ENCODE results near the gene ZNF205. TPM values are rescaled to one million over a fixed set of nuclear protein-coding genes. Genes with fewer than 3 reads are reported as not detected.

Gene ZNF205
- total and polyA plus RNA-seq, 2 of the 13 experiments (the other 11 are each of a cell fraction or from before 2014, with no cell fraction given) = 5.8 to 10.2 TPM

- TF ChIP-seq, protein P1, sequence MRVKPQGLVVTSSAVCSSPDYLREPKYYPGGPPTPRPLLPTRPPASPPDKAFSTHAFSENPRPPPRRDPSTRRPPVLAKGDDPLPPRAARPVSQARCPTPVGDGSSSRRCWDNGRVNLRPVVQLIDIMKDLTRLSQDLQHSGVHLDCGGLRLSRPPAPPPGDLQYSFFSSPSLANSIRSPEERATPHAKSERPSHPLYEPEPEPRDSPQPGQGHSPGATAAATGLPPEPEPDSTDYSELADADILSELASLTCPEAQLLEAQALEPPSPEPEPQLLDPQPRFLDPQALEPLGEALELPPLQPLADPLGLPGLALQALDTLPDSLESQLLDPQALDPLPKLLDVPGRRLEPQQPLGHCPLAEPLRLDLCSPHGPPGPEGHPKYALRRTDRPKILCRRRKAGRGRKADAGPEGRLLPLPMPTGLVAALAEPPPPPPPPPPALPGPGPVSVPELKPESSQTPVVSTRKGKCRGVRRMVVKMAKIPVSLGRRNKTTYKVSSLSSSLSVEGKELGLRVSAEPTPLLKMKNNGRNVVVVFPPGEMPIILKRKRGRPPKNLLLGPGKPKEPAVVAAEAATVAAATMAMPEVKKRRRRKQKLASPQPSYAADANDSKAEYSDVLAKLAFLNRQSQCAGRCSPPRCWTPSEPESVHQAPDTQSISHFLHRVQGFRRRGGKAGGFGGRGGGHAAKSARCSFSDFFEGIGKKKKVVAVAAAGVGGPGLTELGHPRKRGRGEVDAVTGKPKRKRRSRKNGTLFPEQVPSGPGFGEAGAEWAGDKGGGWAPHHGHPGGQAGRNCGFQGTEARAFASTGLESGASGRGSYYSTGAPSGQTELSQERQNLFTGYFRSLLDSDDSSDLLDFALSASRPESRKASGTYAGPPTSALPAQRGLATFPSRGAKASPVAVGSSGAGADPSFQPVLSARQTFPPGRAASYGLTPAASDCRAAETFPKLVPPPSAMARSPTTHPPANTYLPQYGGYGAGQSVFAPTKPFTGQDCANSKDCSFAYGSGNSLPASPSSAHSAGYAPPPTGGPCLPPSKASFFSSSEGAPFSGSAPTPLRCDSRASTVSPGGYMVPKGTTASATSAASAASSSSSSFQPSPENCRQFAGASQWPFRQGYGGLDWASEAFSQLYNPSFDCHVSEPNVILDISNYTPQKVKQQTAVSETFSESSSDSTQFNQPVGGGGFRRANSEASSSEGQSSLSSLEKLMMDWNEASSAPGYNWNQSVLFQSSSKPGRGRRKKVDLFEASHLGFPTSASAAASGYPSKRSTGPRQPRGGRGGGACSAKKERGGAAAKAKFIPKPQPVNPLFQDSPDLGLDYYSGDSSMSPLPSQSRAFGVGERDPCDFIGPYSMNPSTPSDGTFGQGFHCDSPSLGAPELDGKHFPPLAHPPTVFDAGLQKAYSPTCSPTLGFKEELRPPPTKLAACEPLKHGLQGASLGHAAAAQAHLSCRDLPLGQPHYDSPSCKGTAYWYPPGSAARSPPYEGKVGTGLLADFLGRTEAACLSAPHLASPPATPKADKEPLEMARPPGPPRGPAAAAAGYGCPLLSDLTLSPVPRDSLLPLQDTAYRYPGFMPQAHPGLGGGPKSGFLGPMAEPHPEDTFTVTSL (CRISPR knock-in tag; IDR thresholded peaks at IDR 0.05; ENCODE audit: borderline replicate concordance) = no peak
- TF ChIP-seq GATAD1 (CRISPR knock-in tag; IDR thresholded peaks at IDR 0.05) (peak; percentile 59), ARID2 (CRISPR knock-in tag; IDR thresholded peaks at IDR 0.05; ENCODE audit: borderline replicate concordance) (no peak), ZNF792 (CRISPR knock-in tag; IDR thresholded peaks at IDR 0.05) (no peak), RCOR2 (CRISPR knock-in tag; IDR thresholded peaks at IDR 0.05) (no peak), ZZZ3 (CRISPR knock-in tag; IDR thresholded peaks at IDR 0.05; ENCODE audit: borderline replicate concordance) (no peak), HNRNPUL1 (IDR thresholded peaks at IDR 0.05; ENCODE audit: low read depth, low read length) (no peak), TBL1XR1 (IDR thresholded peaks at IDR 0.05; ENCODE audit: borderline replicate concordance, low read length, partially characterized antibody) (no peak), TSC22D2 (CRISPR knock-in tag; IDR thresholded peaks at IDR 0.05; ENCODE audit: borderline replicate concordance) (no peak), HIVEP1 (CRISPR knock-in tag; IDR thresholded peaks at IDR 0.05) (no peak), ZNF572 (CRISPR knock-in tag; IDR thresholded peaks at IDR 0.05) (no peak), RBM22 (optimal IDR thresholded peaks at IDR 0.05; ENCODE audit: low read length) (peak; percentile 53), GABPB1 (CRISPR knock-in tag; IDR thresholded peaks at IDR 0.05) (0 out of 2 replicates have a peak, but pooled peaks have one; percentile 22), THAP11 (CRISPR knock-in tag; IDR thresholded peaks at IDR 0.05) (0 out of 2 replicates have a peak, but pooled peaks have one; percentile 28), MYNN (CRISPR knock-in tag; IDR thresholded peaks at IDR 0.05; ENCODE audit: low read depth) (no peak), SMC3 (IDR thresholded peaks at IDR 0.05; ENCODE audit: low read length) (peak; percentile 38; the same call in 1 of the 2 replicates), POLR2A (IDR thresholded peaks at IDR 0.05; ENCODE audit: insufficient read depth in 1 of 2, low read depth in 2 of 2, low read length in 2 of 2) (peak in 1 of 2 experiments; percentile 44; a peak in 2 of 4 replicates), YEATS2 (CRISPR knock-in tag; IDR thresholded peaks at IDR 0.05; ENCODE audit: borderline replicate concordance) (0 out of 2 replicates have a peak, but pooled peaks have one; percentile 45)
- TF ChIP-seq, protein P2, sequence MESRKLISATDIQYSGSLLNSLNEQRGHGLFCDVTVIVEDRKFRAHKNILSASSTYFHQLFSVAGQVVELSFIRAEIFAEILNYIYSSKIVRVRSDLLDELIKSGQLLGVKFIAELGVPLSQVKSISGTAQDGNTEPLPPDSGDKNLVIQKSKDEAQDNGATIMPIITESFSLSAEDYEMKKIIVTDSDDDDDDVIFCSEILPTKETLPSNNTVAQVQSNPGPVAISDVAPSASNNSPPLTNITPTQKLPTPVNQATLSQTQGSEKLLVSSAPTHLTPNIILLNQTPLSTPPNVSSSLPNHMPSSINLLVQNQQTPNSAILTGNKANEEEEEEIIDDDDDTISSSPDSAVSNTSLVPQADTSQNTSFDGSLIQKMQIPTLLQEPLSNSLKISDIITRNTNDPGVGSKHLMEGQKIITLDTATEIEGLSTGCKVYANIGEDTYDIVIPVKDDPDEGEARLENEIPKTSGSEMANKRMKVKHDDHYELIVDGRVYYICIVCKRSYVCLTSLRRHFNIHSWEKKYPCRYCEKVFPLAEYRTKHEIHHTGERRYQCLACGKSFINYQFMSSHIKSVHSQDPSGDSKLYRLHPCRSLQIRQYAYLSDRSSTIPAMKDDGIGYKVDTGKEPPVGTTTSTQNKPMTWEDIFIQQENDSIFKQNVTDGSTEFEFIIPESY (CRISPR knock-in tag; IDR thresholded peaks at IDR 0.05) = peak; percentile 96
- TF ChIP-seq, protein P3, sequence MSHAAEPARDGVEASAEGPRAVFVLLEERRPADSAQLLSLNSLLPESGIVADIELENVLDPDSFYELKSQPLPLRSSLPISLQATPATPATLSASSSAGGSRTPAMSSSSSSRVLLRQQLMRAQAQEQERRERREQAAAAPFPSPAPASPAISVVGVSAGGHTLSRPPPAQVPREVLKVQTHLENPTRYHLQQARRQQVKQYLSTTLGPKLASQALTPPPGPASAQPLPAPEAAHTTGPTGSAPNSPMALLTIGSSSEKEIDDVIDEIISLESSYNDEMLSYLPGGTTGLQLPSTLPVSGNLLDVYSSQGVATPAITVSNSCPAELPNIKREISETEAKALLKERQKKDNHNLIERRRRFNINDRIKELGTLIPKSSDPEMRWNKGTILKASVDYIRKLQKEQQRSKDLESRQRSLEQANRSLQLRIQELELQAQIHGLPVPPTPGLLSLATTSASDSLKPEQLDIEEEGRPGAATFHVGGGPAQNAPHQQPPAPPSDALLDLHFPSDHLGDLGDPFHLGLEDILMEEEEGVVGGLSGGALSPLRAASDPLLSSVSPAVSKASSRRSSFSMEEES (CRISPR knock-in tag; IDR thresholded peaks at IDR 0.05) = no peak
These were observed 19.5 kb downstream of the ZNF205 start (continued) for GRCh38 chr16:3131755-3132377.

Measured in HepG2 (cell line).